ENCODE data around the gene OR56A5.
"Not testable (repeated sequence)": the region's sequence is repeated elsewhere in the genome, so short reads cannot be mapped to it uniquely, and the experiment has no call there.

The OR56A5 gene

GRCh38 chr11:5968394-5968793, at the start of gene OR56A5:
OR56A5 (minus strand) TSS chr11:5968494; CDS start chr11:5968494, 0 bp downstream.
- no peak for DNase-seq

GRCh38 chr11:6013042-6013441, 44.7 kb upstream of the OR56A5 start:
- DNase-seq, result no peak

GRCh38 chr11:6012035-6012668, 43.9 kb upstream of the OR56A5 start:
- no peak for DNase-seq

- no peak for DNase-seq
Measured at GRCh38 chr11:6006846-6007245, 38.6 kb upstream of the OR56A5 start, which contains the start of gene OR56A4. OR56A4 (minus strand) TSS chr11:6006946; CDS start chr11:6002992, 3,954 bp downstream.

- no peak for DNase-seq
Measured at GRCh38 chr11:6006395-6006794, 38.1 kb upstream of the OR56A5 start.

- DNase-seq, result no peak
Measured at GRCh38 chr11:6002202-6002699, 34.0 kb upstream of the OR56A5 start.

GRCh38 chr11:5994791-5995190, 26.5 kb upstream of the OR56A5 start:
- no peak for DNase-seq

GRCh38 chr11:5992604-5993251, 24.4 kb upstream of the OR56A5 start:
- DNase-seq, result no peak

- no peak for DNase-seq
Measured at GRCh38 chr11:5992150-5992549, 23.9 kb upstream of the OR56A5 start.

- no peak for DNase-seq
Measured at GRCh38 chr11:5989203-5989602, 20.9 kb upstream of the OR56A5 start.

- DNase-seq, result no peak
Measured at GRCh38 chr11:5986885-5987284, 18.6 kb upstream of the OR56A5 start, which contains the start of gene OR52L1. OR52L1 (minus strand) TSS chr11:5986985; CDS start chr11:5986930, 55 bp downstream.

GRCh38 chr11:5983443-5983842, 15.1 kb upstream of the OR56A5 start:
- DNase-seq, result no peak

- no peak for DNase-seq
Measured at GRCh38 chr11:5973530-5973929, 5.2 kb upstream of the OR56A5 start.

GRCh38 chr11:5967708-5968107, 586 bp downstream of the OR56A5 start:
- DNase-seq, result no peak

- DNase-seq, result no peak
Measured at GRCh38 chr11:5966958-5967357, 1.3 kb downstream of the OR56A5 start.

GRCh38 chr11:5960704-5961320, 7.5 kb downstream of the OR56A5 start:
- not testable (repeated sequence) for DNase-seq

GRCh38 chr11:5955586-5955985, 12.7 kb downstream of the OR56A5 start:
- DNase-seq, result no peak

- DNase-seq, result no peak
Measured at GRCh38 chr11:5941951-5942350, 26.3 kb downstream of the OR56A5 start, which contains the start of gene OR56A3. OR56A3 (plus strand) TSS chr11:5942251; CDS start chr11:5947347, 5,096 bp downstream.

- no peak for DNase-seq
Measured at GRCh38 chr11:5940748-5941147, 27.5 kb downstream of the OR56A5 start.

- DNase-seq, result no peak
Measured at GRCh38 chr11:5938603-5938965, 29.7 kb downstream of the OR56A5 start.

GRCh38 chr11:5937868-5938602, 30.3 kb downstream of the OR56A5 start:
- no peak for DNase-seq

GRCh38 chr11:5933116-5933515, 35.2 kb downstream of the OR56A5 start:
- no peak for DNase-seq

- no peak for DNase-seq
Measured at GRCh38 chr11:5932671-5933070, 35.6 kb downstream of the OR56A5 start.
